ENCODE data around the gene MYO10. TPM values are rescaled to one million over a fixed set of nuclear protein-coding genes. Genes with fewer than 3 reads are reported as not detected.
"Not testable (repeated sequence)": the region's sequence is repeated elsewhere in the genome, so short reads cannot be mapped to it uniquely, and the experiment has no call there.

The MYO10 gene
- total RNA-seq, 1 donor from 2014 or later = 56.7 TPM

DNA sequence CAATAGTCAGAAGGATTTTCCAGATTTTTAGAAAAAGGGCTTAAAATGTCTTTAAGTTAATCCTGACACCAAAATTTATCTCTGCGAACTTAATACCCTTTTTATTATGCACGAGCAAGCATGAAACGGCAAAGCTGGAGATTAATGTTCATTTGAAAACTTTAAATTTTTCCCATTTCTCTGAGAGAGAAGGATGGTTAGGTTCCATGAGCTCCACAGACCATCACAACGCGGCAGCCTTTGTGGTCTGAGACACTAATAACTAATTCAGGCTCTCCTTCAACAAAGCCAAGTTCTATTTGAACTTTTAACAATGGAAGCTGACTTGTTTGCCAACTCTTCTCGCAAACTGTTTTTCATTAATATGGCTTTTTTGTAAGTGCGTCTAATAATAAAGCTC lies 94.7 kb downstream of the MYO10 start:
- Mint-ChIP-seq H3K27ac (peak overlapping the region; percentile 58), H3K4me3 (no peak overlapping the region)

GRCh38 chr5:16837305-16837704 lies 98.8 kb downstream of the MYO10 start:
- DNase-seq (ENCODE audit: low spot score in 2 of 2, unreplicated experiment in 2 of 2) = no peak
- no peaks in the 10 kb centered on the region for H3K9me3 Mint-ChIP-seq

More for the DNA sequence above, 94.7 kb downstream of the MYO10 start:
- H3K36me3 Mint-ChIP-seq = peaks cover 10% of the 10 kb centered on the region
- no peaks in the 10 kb centered on the region for H3K27me3 Mint-ChIP-seq (ENCODE audit: low read depth)
- TF ChIP-seq, protein P1, sequence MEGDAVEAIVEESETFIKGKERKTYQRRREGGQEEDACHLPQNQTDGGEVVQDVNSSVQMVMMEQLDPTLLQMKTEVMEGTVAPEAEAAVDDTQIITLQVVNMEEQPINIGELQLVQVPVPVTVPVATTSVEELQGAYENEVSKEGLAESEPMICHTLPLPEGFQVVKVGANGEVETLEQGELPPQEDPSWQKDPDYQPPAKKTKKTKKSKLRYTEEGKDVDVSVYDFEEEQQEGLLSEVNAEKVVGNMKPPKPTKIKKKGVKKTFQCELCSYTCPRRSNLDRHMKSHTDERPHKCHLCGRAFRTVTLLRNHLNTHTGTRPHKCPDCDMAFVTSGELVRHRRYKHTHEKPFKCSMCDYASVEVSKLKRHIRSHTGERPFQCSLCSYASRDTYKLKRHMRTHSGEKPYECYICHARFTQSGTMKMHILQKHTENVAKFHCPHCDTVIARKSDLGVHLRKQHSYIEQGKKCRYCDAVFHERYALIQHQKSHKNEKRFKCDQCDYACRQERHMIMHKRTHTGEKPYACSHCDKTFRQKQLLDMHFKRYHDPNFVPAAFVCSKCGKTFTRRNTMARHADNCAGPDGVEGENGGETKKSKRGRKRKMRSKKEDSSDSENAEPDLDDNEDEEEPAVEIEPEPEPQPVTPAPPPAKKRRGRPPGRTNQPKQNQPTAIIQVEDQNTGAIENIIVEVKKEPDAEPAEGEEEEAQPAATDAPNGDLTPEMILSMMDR (IDR thresholded peaks at IDR 0.05; ENCODE audit: unreplicated experiment) = no peak
- no peaks in the 10 kb centered on the region for H3K9me3 Mint-ChIP-seq
- H3K4me1 Mint-ChIP-seq = peaks cover 29% of the 10 kb centered on the region
- DNase-seq (ENCODE audit: low spot score in 2 of 2, unreplicated experiment in 2 of 2) = no peak

DNA sequence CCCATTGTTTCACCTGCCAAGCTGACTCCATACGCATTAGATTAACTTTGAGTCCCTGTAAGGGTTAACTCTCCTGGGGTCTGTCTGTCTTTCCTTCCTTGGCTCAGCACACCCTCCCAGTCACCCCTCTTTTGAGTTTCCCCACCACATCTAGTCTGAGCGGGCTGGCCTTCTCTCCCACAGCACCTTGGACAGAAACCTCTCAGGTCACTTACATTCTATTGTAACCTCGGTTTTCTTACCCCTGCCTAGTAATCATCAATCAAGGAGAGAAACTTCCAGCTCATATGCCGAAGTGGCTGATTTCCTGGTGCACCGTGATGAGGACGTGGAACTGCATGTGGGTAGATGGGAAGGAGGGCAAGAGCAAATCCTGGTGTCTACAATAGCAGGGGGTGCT lies 102.1 kb downstream of the MYO10 start:
- no peak for DNase-seq (ENCODE audit: low spot score in 2 of 2, unreplicated experiment in 2 of 2)
- TF ChIP-seq, protein P1 (IDR thresholded peaks at IDR 0.05; ENCODE audit: unreplicated experiment) = no peak
- no peaks in the 10 kb centered on the region for H3K9me3 Mint-ChIP-seq
- no peaks in the 10 kb centered on the region for H3K27me3 Mint-ChIP-seq (ENCODE audit: low read depth)
- no peak overlapping the region for H3K27ac Mint-ChIP-seq
- no peak overlapping the region for H3K4me3 Mint-ChIP-seq
- peaks cover 10% of the 10 kb centered on the region for H3K4me1 Mint-ChIP-seq
- peaks cover 7% of the 10 kb centered on the region for H3K36me3 Mint-ChIP-seq

More at GRCh38 chr5:16837305-16837704, 98.8 kb downstream of the MYO10 start:
- Mint-ChIP-seq H3K27me3 (ENCODE audit: low read depth) (no peaks in the 10 kb centered on the region), H3K36me3 (peaks cover 5% of the 10 kb centered on the region), H3K4me1 (peaks cover 25% of the 10 kb centered on the region), H3K4me3 (no peak overlapping the region), H3K27ac (no peak overlapping the region)
- TF ChIP-seq, protein P1 (IDR thresholded peaks at IDR 0.05; ENCODE audit: unreplicated experiment) = no peak

GRCh38 chr5:16831326-16831725 lies 104.8 kb downstream of the MYO10 start:
- not testable (repeated sequence) for H3K4me1 Mint-ChIP-seq; H3K36me3 Mint-ChIP-seq; H3K27me3 Mint-ChIP-seq (ENCODE audit: low read depth); DNase-seq (ENCODE audit: low spot score in 2 of 2, unreplicated experiment in 2 of 2); H3K9me3 Mint-ChIP-seq; H3K27ac Mint-ChIP-seq; H3K4me3 Mint-ChIP-seq

- Mint-ChIP-seq H3K36me3 (peaks cover 6% of the 10 kb centered on the region), H3K27ac (no peak overlapping the region)
- TF ChIP-seq, protein P1 (IDR thresholded peaks at IDR 0.05; ENCODE audit: unreplicated experiment) = no peak
Observed at GRCh38 chr5:16827755-16828154, 108.3 kb downstream of the MYO10 start.

DNA sequence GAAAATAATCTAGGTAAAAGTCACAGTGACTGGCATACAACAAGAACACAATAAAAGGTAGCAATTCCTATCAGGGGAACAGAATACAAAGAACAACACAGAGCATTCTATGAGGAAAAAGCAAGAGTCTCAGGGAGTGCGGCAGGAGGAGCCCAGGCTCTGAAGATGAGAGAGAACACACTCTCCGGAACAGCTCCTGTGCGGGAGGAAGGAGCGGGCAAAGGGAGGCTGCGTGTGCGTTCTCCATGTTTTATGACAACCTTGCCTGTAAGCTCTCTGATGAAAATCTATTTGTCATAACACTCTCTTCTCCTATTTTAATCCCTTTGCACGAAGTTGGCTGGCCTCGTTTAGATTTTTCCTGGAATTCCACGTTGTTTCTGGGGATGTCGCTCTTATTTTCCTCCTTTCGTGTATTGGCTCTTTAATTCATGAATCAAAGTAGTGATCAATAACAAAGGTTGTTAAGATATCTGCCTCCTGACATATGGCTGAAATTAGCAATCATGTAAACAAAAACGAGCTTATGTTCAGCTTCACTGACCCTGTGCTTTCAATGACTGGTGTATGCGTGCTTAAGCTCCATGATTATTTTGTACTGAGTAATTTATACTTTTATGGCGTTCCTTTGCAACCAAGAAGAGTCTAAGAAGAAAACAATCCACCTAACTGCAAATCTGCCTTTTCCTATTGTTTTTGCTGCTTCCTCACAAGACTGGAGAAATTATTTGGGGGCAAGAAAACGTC lies 109.5 kb downstream of the MYO10 start:
- no peak overlapping the region for H3K27ac Mint-ChIP-seq

More at GRCh38 chr5:16827755-16828154, 108.3 kb downstream of the MYO10 start:
- Mint-ChIP-seq H3K4me1 (no peaks in the 10 kb centered on the region), H3K9me3 (no peaks in the 10 kb centered on the region), H3K4me3 (no peak overlapping the region), H3K27me3 (ENCODE audit: low read depth) (no peaks in the 10 kb centered on the region)
- no peak for DNase-seq (ENCODE audit: low spot score in 2 of 2, unreplicated experiment in 2 of 2)

More for the DNA sequence above, 109.5 kb downstream of the MYO10 start:
- Mint-ChIP-seq H3K9me3 (no peaks in the 10 kb centered on the region), H3K4me1 (no peaks in the 10 kb centered on the region), H3K4me3 (no peak overlapping the region), H3K36me3 (peaks cover 6% of the 10 kb centered on the region), H3K27me3 (ENCODE audit: low read depth) (no peaks in the 10 kb centered on the region)
- TF ChIP-seq, protein P1 (IDR thresholded peaks at IDR 0.05; ENCODE audit: unreplicated experiment) = no peak
- no peak for DNase-seq (ENCODE audit: low spot score in 2 of 2, unreplicated experiment in 2 of 2)
